Umbilical cord (tissue), 2 donors: ENCODE measurements around the gene ACOT6. TPM values are rescaled to one million over a fixed set of nuclear protein-coding genes. Genes with fewer than 3 reads are reported as not detected.
"Not testable (repeated sequence)": the region's sequence is repeated elsewhere in the genome, so short reads cannot be mapped to it uniquely, and the experiment has no call there.

Source experiments
- DNase-seq: peaks from one replicate; pipeline ENCODE4 v3.0.0-alpha.2; 2015; ENCODE audit warnings: low spot score
- total RNA-seq: library from RNA; depleted of rRNA; stranded (reverse); fragments of >200 nt; gene quantifications from one replicate; pipeline ENCODE4 v1.2.3, GENCODE V29; 2014; ENCODE audit warnings: low replicate concordance; ENCODE audit not compliant: insufficient read depth

ACOT6 gene
- total RNA-seq, 1 donor from 2014 or later, result not detected

DNA sequence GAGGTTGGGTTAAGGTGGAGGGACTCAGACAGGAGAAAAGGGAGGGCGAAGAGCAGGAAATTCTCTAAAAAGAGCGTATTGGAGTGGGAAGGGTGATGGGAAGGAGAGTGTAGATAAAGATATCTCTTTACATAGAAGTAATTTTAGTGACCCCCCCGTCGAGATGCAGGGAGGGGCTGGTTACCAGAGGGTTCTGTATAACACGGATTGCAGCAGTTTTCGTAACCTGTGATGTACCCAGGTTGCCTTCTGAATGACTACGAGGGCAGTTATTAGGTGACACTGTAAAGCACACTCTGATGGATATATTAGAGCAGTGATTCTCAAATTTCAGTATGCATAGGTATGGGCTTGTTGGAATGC is 32.9 kb downstream of the ACOT6 start:
- DNase-seq, result no peak

DNA sequence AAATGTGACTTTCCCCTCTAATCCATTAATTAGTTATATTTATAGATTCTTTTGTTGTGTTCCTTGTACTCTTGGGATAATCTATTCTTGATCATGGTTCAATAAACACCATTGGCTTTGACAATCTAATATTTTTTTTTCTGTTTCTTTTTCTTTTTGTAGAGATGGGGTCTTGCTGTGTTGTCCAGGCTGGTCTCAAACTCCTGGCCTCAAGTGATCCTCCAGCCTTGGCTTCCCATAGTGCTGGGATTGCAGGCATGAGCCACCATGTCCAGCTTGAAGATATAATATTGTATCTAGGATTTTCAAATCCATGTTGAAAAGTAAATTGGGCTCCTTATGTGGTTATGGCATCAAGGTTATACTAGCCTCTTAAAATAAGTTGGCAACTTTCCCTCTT is 38.7 kb downstream of the ACOT6 start:
- no peak for DNase-seq

DNA sequence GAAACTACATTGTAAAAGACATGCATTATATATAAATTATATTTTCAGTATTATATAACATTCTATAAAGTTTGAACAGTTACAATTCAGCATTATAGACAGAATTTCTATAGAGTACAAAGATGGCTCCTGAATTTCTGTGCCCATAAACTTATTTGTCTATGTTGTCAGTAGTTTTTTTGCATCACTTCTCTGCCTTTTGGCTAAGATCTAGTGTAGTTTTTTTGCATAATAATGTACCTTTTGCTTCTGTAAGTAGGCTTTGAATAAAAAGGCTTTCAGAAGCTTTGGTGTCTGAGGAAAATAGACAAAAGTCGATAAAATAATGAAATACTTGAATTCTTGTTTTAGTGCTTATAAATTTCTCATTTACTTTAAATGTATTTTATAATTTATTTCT is 43.5 kb downstream of the ACOT6 start:
- no peak for DNase-seq

DNA sequence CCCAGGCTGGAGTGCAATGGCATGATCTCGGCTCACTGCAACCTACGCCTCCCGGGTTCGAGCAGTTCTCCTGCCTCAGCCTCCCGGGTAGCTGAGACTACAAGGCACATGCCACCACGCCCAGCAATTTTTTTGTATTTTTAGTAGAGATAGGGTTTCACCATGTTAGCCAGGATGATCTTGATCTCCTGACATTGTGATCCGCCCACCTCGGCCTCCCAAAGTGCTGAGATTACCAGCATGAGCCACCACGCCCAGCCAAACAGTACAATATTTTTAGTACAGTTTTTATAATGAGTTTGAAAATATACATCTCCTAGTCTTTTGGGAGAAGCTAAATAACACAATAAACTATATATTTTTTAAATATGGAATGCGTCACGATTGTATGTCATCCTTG is 46.9 kb downstream of the ACOT6 start:
- not testable (repeated sequence) for DNase-seq

DNA sequence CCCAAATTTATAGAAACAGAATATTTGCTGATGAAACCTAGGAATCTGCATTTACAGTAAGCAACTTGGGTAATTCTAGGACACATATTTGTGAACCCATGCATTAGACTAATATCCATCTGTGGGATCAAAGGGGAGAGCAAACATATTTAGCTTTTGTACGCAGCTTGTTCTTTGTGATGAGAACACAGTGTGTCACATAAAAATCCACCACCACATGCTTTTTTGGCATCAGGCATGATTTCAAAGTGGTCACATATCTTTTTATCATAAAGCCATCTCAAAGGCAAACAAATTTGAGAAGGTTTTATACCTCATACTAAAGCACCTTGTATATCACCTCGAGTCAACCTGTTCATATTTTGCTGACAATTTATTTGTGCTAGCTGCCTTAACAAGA is 48.2 kb downstream of the ACOT6 start:
- no peak for DNase-seq

- DNase-seq, result no peak
These were observed 49.6 kb downstream of the ACOT6 start for GRCh38 chr14:73661872-73662271.

DNA sequence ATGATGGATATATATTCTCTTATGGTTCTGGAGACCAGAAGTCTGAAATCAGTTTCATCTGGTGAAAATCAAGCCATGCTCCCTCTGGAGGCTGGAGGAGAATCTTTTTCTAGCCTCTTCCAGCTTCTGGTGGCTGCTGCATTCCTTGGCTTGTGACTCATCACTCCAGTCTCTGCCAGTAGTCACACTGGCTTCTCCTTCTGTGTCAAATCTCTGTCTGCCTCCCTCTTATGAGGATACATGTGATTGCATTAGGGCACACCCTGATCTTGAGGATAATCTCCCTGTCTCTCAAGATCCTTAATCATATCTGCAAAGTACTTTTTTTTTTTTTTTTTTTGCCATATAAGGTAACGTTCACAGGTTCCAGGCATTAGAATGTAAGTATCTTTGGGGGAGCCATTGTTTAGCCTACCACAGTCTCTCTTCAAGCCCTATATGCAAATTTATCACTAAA is 50.2 kb downstream of the ACOT6 start:
- no peak for DNase-seq

GRCh38 chr14:73663548-73664212 is 51.4 kb downstream of the ACOT6 start:
- no peak for DNase-seq

DNA sequence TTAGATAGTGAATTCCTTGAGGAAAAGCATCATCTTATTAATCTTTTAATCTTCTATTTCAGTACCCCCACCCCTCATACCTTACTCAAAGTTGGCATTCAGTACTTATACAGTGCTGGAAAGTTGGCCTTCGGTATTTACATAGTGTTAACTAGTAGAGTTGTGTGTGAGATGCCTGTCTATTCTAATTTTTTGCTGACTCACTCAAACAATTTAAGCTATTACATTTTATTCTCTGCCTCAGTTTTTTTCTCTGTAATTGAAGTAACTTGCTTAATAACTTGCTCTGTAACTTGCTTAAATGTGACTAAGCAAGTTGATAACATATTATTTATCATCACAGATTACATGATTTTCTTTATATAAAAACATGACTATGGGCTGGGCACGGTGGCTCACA is 52.8 kb downstream of the ACOT6 start:
- no peak for DNase-seq

GRCh38 chr14:73666583-73666982 is 54.3 kb downstream of the ACOT6 start:
- DNase-seq, result no peak

- no peak for DNase-seq
These were observed 55.5 kb downstream of the ACOT6 start for GRCh38 chr14:73667854-73668253.

Other genes with a start within 250 kb of the ACOT6 start
- 24.6 TPM for gene NUMB, start 154.0 kb upstream of the ACOT6 start, total RNA-seq
- gene RIOX1, start 121.6 kb upstream of the ACOT6 start, total RNA-seq, result 5.8 TPM
- 2.6 TPM for gene ACOT1, start 75.4 kb upstream of the ACOT6 start, total RNA-seq
- 2.6 TPM for gene HEATR4, start 53.6 kb upstream of the ACOT6 start, total RNA-seq
- gene ACOT2, start 43.3 kb upstream of the ACOT6 start, total RNA-seq, result 48.2 TPM
- gene ACOT4, start 20.6 kb upstream of the ACOT6 start, total RNA-seq, result 4.3 TPM
- 7.0 TPM for gene DNAL1, start 32.5 kb downstream of the ACOT6 start, total RNA-seq
- gene PNMA1, start 101.9 kb downstream of the ACOT6 start, total RNA-seq, result 42.1 TPM
- gene PTGR2, start 239.3 kb downstream of the ACOT6 start, total RNA-seq, result 16.1 TPM